Astrocyte of the spinal cord (primary cell): ENCODE results near the gene IFNAR1.

ENCODE experiments used
- DNase-seq: peaks from one replicate; pipeline ENCODE4 v3.0.0; 2011; ENCODE audit warnings: low read depth, low spot score
- H3K4me3 ChIP-seq: 2 replicates; pipeline ENCODE4 v1.5.1; 2011; ENCODE audit warnings: low read depth, mild to moderate bottlenecking, low read length, moderate library complexity
- CTCF ChIP-seq: IDR thresholded peaks from 2 replicates; pipeline ENCODE4 v1.5.1; 2012; ENCODE audit warnings: low read depth, mild to moderate bottlenecking, low read length, inconsistent platforms
- in situ Hi-C: cut with HindIII; loops from 2 replicates; pipeline ENCODE4 v1.10.0; 2017; ENCODE audit warnings: low sequenced_read_pairs

IFNAR1 gene

DNA sequence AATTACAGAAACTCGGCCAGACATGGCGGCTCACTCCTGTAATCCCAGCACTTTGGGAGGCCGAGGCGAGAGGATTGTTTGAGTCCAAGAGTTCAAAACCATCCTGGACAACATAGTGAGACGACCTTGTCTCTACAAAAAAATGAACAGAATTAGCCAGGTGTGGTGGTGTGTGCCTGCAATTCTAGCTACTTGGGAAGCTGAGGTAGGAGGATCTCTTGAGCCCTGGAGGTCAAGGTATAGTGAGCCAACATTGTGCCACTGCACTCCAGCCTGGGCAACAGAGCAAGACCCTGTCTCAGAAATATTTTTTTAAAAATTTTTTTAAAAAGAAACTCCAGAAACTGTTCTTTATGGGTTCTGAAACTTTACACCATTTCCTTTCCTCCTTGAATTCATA is 40.1 kb downstream of the IFNAR1 start:
- TF ChIP-seq CTCF = no peak
- H3K4me3 ChIP-seq = no peak overlapping the region
- DNase-seq = no peak
- in situ Hi-C loops = no loop called here

DNA sequence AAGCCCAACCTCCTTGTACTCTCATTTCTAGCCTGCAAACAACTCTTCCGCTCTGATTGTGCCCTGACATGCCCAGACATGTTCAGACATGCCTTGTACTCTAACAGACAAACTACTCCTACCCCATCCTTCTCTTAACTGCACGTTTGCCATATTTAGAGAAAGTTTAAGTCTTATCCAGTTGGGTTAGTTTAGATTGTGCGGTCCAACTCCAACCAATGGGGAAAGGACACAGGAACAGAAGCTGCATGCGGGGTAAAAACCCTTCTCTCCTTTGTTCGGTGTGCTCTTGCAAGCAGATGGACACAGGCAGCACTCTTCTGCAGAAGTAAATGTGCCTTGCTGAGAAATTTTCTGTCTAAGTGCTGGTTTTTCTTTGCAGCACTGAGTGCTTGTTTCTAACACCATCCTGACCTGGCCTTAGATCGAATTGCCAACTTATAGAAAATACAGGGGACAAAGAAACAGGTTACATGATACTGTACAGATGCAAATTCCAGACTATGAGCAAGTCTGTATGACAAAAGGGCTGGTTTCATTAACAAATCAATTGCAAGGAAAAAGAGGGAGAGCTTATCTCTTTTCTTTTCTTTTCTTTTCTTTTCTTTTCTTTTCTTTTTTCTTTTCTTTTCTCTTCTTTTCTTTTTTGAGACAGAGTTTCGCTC is 42.7 kb downstream of the IFNAR1 start:
- no peak for TF ChIP-seq CTCF
- H3K4me3 ChIP-seq = no peak overlapping the region
- in situ Hi-C loops = no loop called here
- no peak for DNase-seq

DNA sequence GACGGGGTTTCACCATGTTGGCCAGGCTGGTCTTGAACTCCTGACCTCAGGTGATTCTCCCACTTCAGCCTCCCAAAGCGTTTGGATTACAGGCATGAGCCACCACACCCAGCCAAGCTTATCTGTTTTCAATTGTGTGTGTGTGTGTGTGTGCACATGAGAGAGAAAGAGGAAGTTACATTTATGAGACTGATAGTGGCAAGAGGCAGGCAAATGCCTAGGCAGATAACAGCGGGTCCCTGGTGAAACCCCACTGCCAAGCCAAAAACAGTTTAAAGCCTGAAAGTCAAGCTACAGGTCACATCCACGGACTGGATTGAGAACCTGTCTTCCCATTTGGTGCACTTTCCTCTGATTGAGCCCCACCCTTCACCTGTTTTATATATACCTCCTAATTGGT is 43.4 kb downstream of the IFNAR1 start:
- no peak for TF ChIP-seq CTCF
- no peak for DNase-seq
- no peak overlapping the region for H3K4me3 ChIP-seq
- in situ Hi-C loops = no loop called here

GRCh38 chr21:33368576-33368975 is 43.8 kb downstream of the IFNAR1 start:
- H3K4me3 ChIP-seq = no peak overlapping the region
- in situ Hi-C loops = no loop called here
- no peak for DNase-seq
- no peak for TF ChIP-seq CTCF

- in situ Hi-C loops = no loop called here
- no peak for TF ChIP-seq CTCF
- no peak overlapping the region for H3K4me3 ChIP-seq
- DNase-seq = no peak
These were observed 44.8 kb downstream of the IFNAR1 start for GRCh38 chr21:33369586-33369985.

DNA sequence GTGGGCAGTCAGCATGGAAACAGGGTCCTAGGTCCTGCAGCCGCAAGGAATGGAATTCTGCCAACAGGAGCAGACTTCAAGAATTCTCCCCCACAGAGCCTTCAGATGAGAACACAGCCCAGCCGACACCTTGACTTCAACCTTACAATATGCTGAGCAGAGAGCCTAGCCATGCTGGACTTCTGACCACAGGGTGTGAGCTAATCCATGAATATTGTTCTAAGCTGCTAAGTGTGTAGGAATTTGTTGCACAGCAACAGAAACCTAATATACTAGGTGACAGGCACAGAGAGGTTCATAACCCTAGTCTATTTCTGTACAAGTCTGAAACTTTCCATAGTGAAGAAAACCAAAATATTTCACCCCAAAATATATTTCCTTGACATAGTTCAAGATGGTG is 45.5 kb downstream of the IFNAR1 start:
- in situ Hi-C loops = no loop called here
- TF ChIP-seq CTCF = no peak
- H3K4me3 ChIP-seq = no peak overlapping the region
- no peak for DNase-seq
